ENCODE data around the gene FER.

FER gene

DNA sequence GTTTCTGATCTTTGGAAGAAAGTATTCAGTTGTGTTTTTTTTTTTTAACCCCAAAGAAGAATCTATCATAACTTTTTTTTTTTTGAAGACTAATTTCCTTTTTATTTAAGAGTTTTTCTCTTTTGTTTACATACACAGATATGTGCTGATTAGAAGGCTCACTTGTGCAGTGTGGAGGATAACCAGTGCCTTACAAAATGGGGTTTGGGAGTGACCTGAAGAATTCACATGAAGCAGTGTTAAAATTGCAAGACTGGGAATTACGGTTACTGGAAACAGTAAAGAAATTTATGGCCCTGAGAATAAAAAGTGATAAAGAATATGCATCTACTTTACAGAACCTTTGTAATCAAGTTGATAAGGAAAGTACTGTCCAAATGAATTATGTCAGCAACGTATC, 50.3 kb downstream of the FER start:
- no peak for DNase-seq (ENCODE audit: low read depth)
- TF ChIP-seq, protein P1, sequence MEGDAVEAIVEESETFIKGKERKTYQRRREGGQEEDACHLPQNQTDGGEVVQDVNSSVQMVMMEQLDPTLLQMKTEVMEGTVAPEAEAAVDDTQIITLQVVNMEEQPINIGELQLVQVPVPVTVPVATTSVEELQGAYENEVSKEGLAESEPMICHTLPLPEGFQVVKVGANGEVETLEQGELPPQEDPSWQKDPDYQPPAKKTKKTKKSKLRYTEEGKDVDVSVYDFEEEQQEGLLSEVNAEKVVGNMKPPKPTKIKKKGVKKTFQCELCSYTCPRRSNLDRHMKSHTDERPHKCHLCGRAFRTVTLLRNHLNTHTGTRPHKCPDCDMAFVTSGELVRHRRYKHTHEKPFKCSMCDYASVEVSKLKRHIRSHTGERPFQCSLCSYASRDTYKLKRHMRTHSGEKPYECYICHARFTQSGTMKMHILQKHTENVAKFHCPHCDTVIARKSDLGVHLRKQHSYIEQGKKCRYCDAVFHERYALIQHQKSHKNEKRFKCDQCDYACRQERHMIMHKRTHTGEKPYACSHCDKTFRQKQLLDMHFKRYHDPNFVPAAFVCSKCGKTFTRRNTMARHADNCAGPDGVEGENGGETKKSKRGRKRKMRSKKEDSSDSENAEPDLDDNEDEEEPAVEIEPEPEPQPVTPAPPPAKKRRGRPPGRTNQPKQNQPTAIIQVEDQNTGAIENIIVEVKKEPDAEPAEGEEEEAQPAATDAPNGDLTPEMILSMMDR (IDR thresholded peaks at IDR 0.05; ENCODE audit: insufficient read depth, low read depth, low read length, missing control alignments) = no peak
- H3K4me3 ChIP-seq (ENCODE audit: low read length) = no peak overlapping the region

DNA sequence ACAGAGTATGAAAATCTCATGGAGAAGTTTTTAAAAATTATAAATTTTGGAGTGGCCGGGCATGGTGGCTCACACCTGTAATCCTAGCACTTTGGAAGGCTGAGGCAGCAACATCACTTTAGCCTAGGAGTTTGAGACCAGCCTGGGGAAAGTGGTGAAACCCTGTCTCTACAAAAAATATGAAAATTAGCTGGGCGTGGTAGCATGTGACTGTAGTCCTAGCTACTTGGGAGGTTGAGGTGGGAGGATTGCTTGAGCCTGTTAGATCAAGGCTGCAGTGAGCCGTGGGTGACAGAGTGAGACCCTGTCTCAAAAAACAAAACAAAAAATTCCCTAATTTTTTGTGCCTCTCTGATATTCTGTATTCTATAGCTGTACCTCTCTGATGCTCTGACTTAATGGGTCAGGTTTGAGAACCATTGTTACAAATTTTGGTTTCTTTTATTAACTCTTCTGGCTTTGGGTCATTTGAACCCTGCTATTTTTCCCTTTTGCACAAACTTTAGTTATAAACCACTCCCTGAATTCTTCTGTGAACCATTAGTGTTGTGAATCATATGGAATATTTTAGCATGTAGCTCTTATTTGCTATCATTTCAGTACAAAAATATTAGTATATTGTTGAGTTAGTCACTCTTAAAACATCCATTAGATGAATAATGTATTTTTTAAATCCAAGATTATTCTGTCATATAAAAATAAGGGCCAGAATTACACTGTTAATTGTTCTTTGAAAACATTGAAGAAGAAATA, 51.0 kb downstream of the FER start:
- TF ChIP-seq, protein P1 (IDR thresholded peaks at IDR 0.05; ENCODE audit: insufficient read depth, low read depth, low read length, missing control alignments) = no peak
- no peak overlapping the region for H3K4me3 ChIP-seq (ENCODE audit: low read length)
- no peak for DNase-seq (ENCODE audit: low read depth)

DNA sequence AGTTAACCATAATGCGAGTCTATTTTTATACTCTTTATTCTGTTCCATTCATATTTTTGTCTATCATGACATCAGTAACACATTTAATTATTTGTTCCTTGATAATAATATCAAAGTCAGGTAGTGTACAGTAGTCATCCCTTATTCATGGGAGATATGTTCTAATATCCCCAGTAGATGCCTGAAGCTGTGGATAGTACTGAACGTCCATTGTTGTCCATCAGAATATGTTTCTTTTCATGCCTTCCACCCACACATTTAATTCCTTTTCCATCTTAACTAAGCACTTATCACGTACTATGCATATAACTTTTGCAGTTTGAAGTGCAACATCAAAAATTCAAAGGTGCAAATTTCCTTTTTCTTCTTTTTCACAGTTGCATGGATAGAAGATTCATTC, 53.6 kb downstream of the FER start:
- no peak for DNase-seq (ENCODE audit: low read depth)
- no peak overlapping the region for H3K4me3 ChIP-seq (ENCODE audit: low read length)
- TF ChIP-seq, protein P1 (IDR thresholded peaks at IDR 0.05; ENCODE audit: insufficient read depth, low read depth, low read length, missing control alignments) = no peak

DNA sequence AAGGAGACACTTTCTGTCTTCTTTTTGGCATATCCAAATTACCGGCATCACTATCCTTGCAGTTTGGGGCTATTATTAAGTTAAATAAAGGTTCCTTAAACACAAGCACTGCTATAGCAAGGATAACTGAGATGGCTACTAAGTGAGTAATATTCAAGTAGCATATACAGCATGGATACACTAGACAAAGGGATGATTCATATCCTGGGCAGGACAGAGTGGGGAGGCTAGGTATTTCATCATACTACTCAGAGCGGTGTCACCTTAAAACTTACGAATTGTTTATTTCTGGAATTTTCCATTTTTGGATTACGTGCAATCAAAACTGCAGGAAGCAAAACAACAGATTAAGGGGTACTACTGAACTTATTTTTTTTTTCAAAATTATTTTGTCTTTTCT, 54.1 kb downstream of the FER start:
- no peak overlapping the region for H3K4me3 ChIP-seq (ENCODE audit: low read length)
- TF ChIP-seq, protein P1 (IDR thresholded peaks at IDR 0.05; ENCODE audit: insufficient read depth, low read depth, low read length, missing control alignments) = no peak
- peak; percentile 91 for DNase-seq (ENCODE audit: low read depth)

DNA sequence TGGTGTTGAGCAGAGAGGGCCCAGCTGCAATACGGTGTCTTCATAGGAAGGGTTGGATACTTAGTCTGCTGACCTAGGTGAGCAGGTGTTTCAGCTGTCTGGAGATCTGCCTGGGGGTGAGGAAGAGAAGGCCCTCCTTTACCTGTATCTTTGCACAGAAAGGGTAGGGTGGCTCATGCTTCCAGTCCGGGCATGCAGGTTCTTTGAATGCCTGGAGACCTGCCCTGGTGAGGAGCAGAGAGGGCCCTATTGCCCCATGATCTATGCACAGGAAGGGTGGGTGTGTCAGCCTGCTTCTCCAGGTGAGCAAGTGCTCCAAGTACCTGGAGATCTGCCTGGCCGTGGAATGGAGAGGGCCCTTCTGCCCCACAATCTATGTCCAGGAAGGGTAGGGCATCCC, 63.0 kb downstream of the FER start:
- TF ChIP-seq, protein P1 (IDR thresholded peaks at IDR 0.05; ENCODE audit: insufficient read depth, low read depth, low read length, missing control alignments) = no peak
- DNase-seq (ENCODE audit: low read depth) = peak; percentile 74
- H3K4me3 ChIP-seq (ENCODE audit: low read length) = no peak overlapping the region

DNA sequence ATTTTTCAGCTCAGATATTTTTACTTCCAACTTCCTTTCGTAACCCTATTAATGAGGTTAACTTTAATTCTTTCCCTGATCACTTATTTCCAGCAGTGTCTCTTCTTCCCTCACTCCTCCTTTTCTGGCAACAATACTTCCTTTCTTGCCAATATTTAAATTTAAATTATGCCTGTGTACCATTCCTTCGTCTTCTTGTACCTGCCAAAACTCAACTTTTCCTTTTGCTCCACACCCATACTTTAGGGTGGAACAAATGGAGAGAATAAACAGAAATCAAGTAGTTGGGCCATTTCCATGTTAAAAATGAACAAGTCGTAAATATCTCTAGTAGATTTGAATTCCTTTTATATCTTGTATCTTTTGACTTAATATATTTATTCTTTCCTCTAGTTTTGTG, 66.0 kb downstream of the FER start:
- DNase-seq (ENCODE audit: low read depth) = no peak
- TF ChIP-seq, protein P1 (IDR thresholded peaks at IDR 0.05; ENCODE audit: insufficient read depth, low read depth, low read length, missing control alignments) = no peak

DNA sequence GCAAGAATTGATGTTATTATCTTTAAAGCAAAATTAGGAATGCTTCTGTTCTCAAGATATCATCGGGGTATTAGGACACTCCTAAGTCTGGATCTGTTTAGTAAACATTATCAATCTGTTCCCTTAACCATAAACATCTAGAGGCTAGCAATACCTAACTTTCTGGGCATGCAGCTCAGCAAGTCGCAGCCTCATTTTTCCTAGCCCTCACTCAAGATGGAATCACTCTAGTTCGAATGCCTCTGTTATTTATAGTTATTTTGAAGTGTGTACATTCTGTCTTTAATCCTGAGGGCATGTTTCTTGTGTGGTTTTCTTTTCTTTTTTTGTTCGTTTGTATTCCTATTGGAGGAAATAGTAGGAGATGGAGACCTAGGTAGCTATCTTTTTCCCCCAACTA, 66.9 kb downstream of the FER start:
- TF ChIP-seq, protein P1 (IDR thresholded peaks at IDR 0.05; ENCODE audit: insufficient read depth, low read depth, low read length, missing control alignments) = no peak
- H3K4me3 ChIP-seq (ENCODE audit: low read length) = no peak overlapping the region
- no peak for DNase-seq (ENCODE audit: low read depth)

More for the DNA sequence above, 66.0 kb downstream of the FER start:
- H3K4me3 ChIP-seq (ENCODE audit: low read length) = no peak overlapping the region

Measured in epithelial cell of esophagus (primary cell).